GM21526 (cell line): ENCODE results near the gene TRNAU1AP.
"Not testable (repeated sequence)": the region's sequence is repeated elsewhere in the genome, so short reads cannot be mapped to it uniquely, and the experiment has no call there.

Source experiments
- ATAC-seq: cut with Tn5 transposase; IDR thresholded peaks from one replicate; pipeline ENCODE4 v1.9.1; 2021; ENCODE audit warnings: moderate library complexity; ENCODE audit not compliant: unreplicated experiment, low FRiP score

The TRNAU1AP gene

DNA sequence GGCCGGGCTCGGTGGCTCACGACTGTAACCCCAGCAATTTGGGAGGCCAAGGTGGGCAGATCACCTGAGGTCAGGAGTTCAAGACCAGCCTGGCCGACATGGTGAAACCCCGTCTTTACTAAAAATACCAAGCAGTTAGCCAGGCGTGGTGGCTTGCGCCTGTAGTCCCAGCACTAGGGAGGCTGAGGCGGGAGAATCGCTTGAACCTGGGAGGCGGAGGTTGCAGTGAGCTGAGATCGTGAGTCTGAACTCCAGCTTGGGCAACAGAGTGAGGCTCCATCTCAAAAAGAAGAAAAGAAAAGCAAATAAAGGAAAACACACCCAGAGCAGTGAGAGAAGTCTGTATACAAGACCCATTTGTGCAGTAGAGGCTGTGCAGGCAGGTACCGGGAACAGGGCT, 32.1 kb upstream of the TRNAU1AP start:
- not testable (repeated sequence) for ATAC-seq

GRCh38 chr1:28521502-28522164, 31.3 kb upstream of the TRNAU1AP start:
- no peak for ATAC-seq

DNA sequence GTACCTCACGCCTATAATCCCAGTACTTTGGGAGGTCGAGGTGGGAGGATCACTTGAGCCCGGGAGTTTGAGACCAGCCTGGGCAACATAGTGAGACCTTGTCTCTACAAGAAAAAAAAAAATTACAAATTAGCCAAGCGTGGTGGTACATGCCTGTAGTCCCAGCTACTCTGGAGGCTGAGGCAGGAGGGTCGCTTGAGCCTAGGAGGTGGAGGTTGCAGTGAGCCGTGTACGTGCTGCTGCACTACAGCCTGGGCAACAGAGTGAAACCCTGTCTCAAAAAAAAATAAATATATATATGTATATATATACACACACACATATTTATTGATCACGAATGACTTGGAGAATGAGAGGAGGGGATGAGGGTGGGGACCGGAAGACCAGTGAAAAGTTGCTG, 30.3 kb upstream of the TRNAU1AP start:
- not testable (repeated sequence) for ATAC-seq

- ATAC-seq: not testable (repeated sequence)
These were observed 27.8 kb upstream of the TRNAU1AP start for GRCh38 chr1:28525002-28525642.

GRCh38 chr1:28526886-28527285, 26.0 kb upstream of the TRNAU1AP start:
- no peak for ATAC-seq

DNA sequence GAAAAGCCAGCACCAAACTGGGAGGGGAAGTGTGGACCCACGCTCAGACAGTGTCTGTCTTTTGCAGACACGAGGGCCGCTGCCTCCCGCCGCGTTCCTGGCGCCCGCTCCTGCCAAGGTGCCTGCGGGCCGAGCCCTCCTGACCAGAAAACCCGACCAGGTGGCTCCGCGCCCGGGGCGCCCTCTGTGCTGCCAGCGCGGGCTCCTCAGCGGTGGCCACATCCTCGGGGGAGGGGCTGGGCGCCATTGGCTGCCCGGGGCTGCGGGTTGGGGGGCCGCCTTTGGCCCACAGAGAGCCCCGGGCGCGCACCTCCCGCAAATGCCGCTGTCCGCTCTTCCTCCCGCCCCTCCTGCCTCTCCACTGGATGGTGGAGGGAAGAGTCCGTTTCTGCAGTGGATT, 22.4 kb upstream of the TRNAU1AP start:
- ATAC-seq: no peak

- no peak for ATAC-seq
These were observed 18.2 kb upstream of the TRNAU1AP start for GRCh38 chr1:28534671-28535070.

GRCh38 chr1:28535180-28535579, 17.7 kb upstream of the TRNAU1AP start:
- no peak for ATAC-seq

DNA sequence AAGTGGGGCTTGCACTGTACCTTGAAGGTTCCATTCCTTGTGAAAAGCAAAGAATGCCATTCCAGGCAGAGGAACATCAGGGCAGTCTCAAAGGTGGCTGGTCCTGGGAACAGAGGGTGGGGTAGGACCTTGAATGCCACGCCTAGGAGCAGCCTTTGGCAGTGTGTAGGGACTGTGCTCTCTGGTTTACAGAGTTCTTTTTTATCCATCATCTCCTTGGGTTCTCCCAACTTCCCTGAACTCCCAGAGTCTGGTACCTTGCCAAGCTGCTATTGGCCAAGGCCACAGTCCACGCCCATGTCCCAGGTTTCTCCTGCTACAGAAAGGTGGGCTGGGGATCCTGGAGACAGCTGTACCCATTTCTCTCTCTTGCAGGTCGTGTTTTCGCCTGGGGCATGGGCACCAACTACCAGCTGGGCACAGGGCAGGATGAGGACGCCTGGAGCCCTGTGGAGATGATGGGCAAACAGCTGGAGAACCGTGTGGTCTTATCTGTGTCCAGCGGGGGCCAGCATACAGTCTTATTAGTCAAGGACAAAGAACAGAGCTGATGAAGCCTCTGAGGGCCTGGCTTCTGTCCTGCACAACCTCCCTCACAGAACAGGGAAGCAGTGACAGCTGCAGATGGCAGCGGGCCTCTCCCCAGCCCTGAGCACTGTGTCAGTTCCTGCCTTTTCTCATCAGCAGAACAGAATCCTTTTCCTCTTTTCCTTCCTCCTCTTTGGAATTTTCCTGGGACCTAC, 15.3 kb upstream of the TRNAU1AP start:
- no peak for ATAC-seq

DNA sequence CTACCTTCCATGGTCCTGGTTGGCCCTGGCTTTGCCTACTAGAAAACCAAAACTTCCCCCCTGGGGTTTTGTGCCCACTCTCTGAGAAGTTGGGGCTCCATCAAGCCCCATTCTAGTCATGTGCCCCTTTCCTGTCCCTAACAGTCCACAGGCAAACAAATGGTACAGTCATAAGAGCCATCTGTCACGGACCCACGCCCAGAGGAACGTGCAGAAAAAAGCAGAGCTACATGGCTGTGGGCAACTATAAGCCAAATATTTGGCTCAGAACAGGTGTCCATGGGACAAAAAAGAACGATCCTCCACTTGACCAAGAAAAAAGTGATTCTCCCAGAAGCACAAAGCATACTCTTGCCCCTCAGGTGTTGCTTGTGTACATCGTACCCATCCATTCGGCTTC, 14.6 kb upstream of the TRNAU1AP start:
- no peak for ATAC-seq

GRCh38 chr1:28540651-28541050, 12.2 kb upstream of the TRNAU1AP start:
- no peak for ATAC-seq

- not testable (repeated sequence) for ATAC-seq
These were observed 11.4 kb upstream of the TRNAU1AP start for GRCh38 chr1:28541414-28542015.

GRCh38 chr1:28545246-28545628, 7.6 kb upstream of the TRNAU1AP start:
- no peak for ATAC-seq

DNA sequence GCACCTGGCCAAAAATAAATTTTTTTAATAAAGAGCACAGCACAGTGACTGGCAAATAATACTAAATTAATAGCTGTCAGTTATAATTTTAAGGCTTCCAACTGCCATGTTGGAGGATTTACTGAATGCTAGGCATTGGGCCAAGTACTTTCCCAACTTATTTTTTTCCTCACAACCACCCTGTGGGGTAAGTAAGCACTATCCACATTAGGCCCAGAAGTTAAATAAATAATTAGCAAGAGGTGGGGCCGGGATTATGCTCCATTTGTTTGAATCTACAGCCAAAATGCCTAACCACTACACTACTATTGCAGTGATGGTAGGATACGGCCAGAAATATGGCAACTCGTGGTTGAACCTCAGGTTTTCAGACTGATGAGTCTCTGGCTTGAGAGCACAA, 4.6 kb upstream of the TRNAU1AP start:
- no peak for ATAC-seq

- no peak for ATAC-seq
These were observed 1.5 kb upstream of the TRNAU1AP start for GRCh38 chr1:28551381-28551780.

GRCh38 chr1:28560886-28561285, 8.0 kb downstream of the TRNAU1AP start:
- ATAC-seq: no peak

GRCh38 chr1:28564310-28564709, 11.4 kb downstream of the TRNAU1AP start:
- no peak for ATAC-seq

DNA sequence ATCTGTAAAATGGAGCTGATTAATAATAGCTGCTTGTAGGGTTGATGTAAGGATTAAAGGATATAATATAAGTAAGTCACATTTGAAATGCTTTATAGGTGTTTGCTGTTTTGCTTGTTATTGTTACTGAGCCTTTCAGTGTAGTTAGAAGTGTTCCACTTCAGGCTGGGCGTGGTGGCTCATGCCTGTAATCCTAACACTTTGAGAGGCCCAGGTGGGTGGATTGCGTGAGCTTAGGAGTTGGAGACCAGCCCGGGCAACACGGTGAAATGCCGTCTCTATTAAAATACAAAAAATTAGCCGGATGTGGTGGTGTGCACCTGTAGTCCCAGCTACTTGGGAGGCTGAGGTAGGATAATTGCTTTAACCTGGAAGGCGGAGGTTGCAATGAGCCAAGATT, 12.2 kb downstream of the TRNAU1AP start:
- ATAC-seq: no peak

- ATAC-seq: no peak
These were observed 12.8 kb downstream of the TRNAU1AP start for GRCh38 chr1:28565726-28566125.

DNA sequence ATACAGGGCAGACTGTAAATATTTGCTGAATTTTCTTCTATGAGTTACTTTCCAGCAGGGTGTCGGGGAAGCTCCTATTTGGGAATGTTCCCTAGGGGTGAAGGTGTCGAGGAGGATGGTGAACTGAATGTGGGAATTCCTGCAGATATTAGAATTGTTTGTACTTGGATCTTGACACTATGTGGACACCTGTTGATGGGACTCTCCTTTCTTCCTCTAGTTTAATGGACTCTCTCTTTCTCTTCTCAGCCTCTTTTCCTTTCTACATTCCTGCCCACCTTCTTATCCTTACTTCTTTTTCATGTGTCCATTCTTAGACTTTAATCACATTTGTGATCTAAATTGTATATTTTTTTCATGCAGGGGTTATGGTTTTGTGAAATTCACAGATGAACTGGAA, 14.0 kb downstream of the TRNAU1AP start:
- ATAC-seq: no peak

- no peak for ATAC-seq
These were observed 19.0 kb downstream of the TRNAU1AP start for GRCh38 chr1:28571911-28572310.
